HEK293 (cell line): ENCODE measurements around the gene UGT2B17.
"Not testable (repeated sequence)": the region's sequence is repeated elsewhere in the genome, so short reads cannot be mapped to it uniquely, and the experiment has no call there.

ENCODE experiments used
- CTCF ChIA-PET: fragments of 350-600 bp; formaldehyde crosslinking; extraction: SDS; loops from one replicate; lab custom pipeline; 2021; ENCODE audit warnings: antibody characterized with exemption; lab: Yijun Ruan, JAX
- POLR2A ChIA-PET: fragments of 300-600 bp; formaldehyde crosslinking; extraction: SDS; loops from one replicate; lab custom pipeline; 2020; ENCODE audit warnings: antibody characterized with exemption, inconsistent platforms; lab: Yijun Ruan, JAX
- H3K27ac ChIP-seq: fragments of 200-500 bp; sonication (Bioruptor generic); 2 replicates; pipeline ENCODE4 v1.5.1; 2014; ENCODE audit warnings: low read depth, low read length, control low read depth, inconsistent platforms; ENCODE audit errors: extremely low read depth
- H3K36me3 ChIP-seq, 2 experiments: fragments of 200-500 bp in 1 of 2; sonication (Bioruptor generic) in 1 of 2; 1 replicate in 1 of 2; 2 replicates in 1 of 2; pipeline ENCODE4 v1.5.1; 2014 to 2017; ENCODE audit warnings: inconsistent platforms in 2 of 2, low read length in 2 of 2; ENCODE audit not compliant: control insufficient read depth in 2 of 2, insufficient read depth in 1 of 2
- H3K4me1 ChIP-seq: fragments of 200-500 bp; sonication (Bioruptor generic); 2 replicates; pipeline ENCODE4 v1.5.1; 2014; ENCODE audit warnings: mild to moderate bottlenecking, low read length, inconsistent platforms; ENCODE audit not compliant: control insufficient read depth, insufficient read depth
- H3K4me3 ChIP-seq: 2 replicates; pipeline ENCODE4 v1.5.1; 2011; ENCODE audit warnings: low read depth, mild to moderate bottlenecking, control low read depth, low read length, moderate library complexity
- H3K9me3 ChIP-seq: fragments of 200-500 bp; sonication (Bioruptor generic); 2 replicates; pipeline ENCODE4 v1.5.1; 2014; ENCODE audit warnings: low read depth, low read length, inconsistent platforms; ENCODE audit not compliant: control insufficient read depth, insufficient read depth
- BCL11B ChIP-seq: fragments of 450-650 bp; formaldehyde crosslinking; IDR thresholded peaks from 2 replicates; pipeline ENCODE4 v1.5.1; 2016; ENCODE audit warnings: low read depth, missing biosample characterization, missing genetic modification characterization
- EGR2 ChIP-seq: fragments of 450-650 bp; formaldehyde crosslinking; IDR thresholded peaks from 2 replicates; pipeline ENCODE4 v1.5.1; 2016; ENCODE audit warnings: low read depth, missing biosample characterization, missing genetic modification characterization
- FEZF1 ChIP-seq: fragments of 450-650 bp; formaldehyde crosslinking; IDR thresholded peaks from 2 replicates; pipeline ENCODE4 v1.5.1; 2016; ENCODE audit warnings: missing biosample characterization, missing genetic modification characterization
- KLF7 ChIP-seq: fragments of 450-650 bp; formaldehyde crosslinking; IDR thresholded peaks from 2 replicates; pipeline ENCODE4 v1.5.1; 2016; ENCODE audit warnings: missing biosample characterization, missing genetic modification characterization, borderline replicate concordance
- KLF8 ChIP-seq: fragments of 450-650 bp; formaldehyde crosslinking; IDR thresholded peaks from 2 replicates; pipeline ENCODE4 v1.5.1; 2016; ENCODE audit warnings: missing biosample characterization, missing genetic modification characterization
- REPIN1 ChIP-seq: fragments of 450-650 bp; formaldehyde crosslinking; IDR thresholded peaks from 2 replicates; pipeline ENCODE4 v1.5.1; 2017; ENCODE audit warnings: missing biosample characterization, missing genetic modification characterization, low read depth
- SCRT1 ChIP-seq: fragments of 450-650 bp; formaldehyde crosslinking; IDR thresholded peaks from 2 replicates; pipeline ENCODE4 v1.5.1; 2016; ENCODE audit warnings: missing biosample characterization, missing genetic modification characterization, borderline replicate concordance
- TRIM28 ChIP-seq: IDR thresholded peaks from 2 replicates; pipeline ENCODE4 v1.6.1; 2011; ENCODE audit warnings: low read length, control low read depth, borderline replicate concordance
- YY2 ChIP-seq: fragments of 450-650 bp; formaldehyde crosslinking; IDR thresholded peaks from 2 replicates; pipeline ENCODE4 v1.5.1; 2016; ENCODE audit warnings: missing biosample characterization, missing genetic modification characterization
- ZNF202 ChIP-seq: fragments of 450-650 bp; formaldehyde crosslinking; IDR thresholded peaks from 2 replicates; pipeline ENCODE4 v1.5.1; 2016; ENCODE audit warnings: missing biosample characterization, missing genetic modification characterization, borderline replicate concordance
- ZNF211 ChIP-seq: fragments of 450-650 bp; formaldehyde crosslinking; IDR thresholded peaks from 2 replicates; pipeline ENCODE4 v1.5.1; 2016; ENCODE audit warnings: low read depth, missing biosample characterization, missing genetic modification characterization
- ZNF223 ChIP-seq: fragments of 450-650 bp; formaldehyde crosslinking; IDR thresholded peaks from 2 replicates; pipeline ENCODE4 v1.5.1; 2016; ENCODE audit warnings: missing biosample characterization, missing genetic modification characterization
- ZNF24 ChIP-seq: fragments of 450-650 bp; formaldehyde crosslinking; IDR thresholded peaks from 2 replicates; pipeline ENCODE4 v1.5.1; 2016; ENCODE audit warnings: missing biosample characterization, missing genetic modification characterization
- ZNF266 ChIP-seq: fragments of 450-650 bp; formaldehyde crosslinking; IDR thresholded peaks from 2 replicates; pipeline ENCODE4 v1.5.1; 2016; ENCODE audit warnings: missing biosample characterization, missing genetic modification characterization, low read depth
- ZNF274 ChIP-seq, 2 experiments: fragments of 200-500 bp in 1 of 2; fragments of 450-650 bp in 1 of 2; sonication (Bioruptor generic) in 1 of 2; formaldehyde crosslinking in 1 of 2; IDR thresholded peaks; 2 replicates each; pipeline versions ENCODE4 v1.5.1 to v1.6.1; 2014 to 2016; ENCODE audit warnings: borderline replicate concordance in 1 of 2, inconsistent platforms in 1 of 2, low read length in 1 of 2, missing biosample characterization in 1 of 2, missing genetic modification characterization in 1 of 2
- ZNF335 ChIP-seq: fragments of 450-650 bp; formaldehyde crosslinking; conservative IDR thresholded peaks from 2 replicates; pipeline ENCODE4 v1.5.1; 2016; ENCODE audit warnings: missing biosample characterization, missing genetic modification characterization
- ZNF391 ChIP-seq: fragments of 450-650 bp; formaldehyde crosslinking; IDR thresholded peaks from 2 replicates; pipeline ENCODE4 v1.5.1; 2016; ENCODE audit warnings: low read depth, missing biosample characterization, missing genetic modification characterization, borderline replicate concordance
- ZNF394 ChIP-seq: fragments of 450-650 bp; formaldehyde crosslinking; IDR thresholded peaks from 2 replicates; pipeline ENCODE4 v1.5.1; 2016; ENCODE audit warnings: missing biosample characterization, missing genetic modification characterization, mild to moderate bottlenecking, moderate library complexity, borderline replicate concordance
- ZNF48 ChIP-seq: fragments of 450-650 bp; formaldehyde crosslinking; IDR thresholded peaks from 2 replicates; pipeline ENCODE4 v1.5.1; 2016; ENCODE audit warnings: missing biosample characterization, missing genetic modification characterization
- ZNF558 ChIP-seq: fragments of 450-650 bp; formaldehyde crosslinking; IDR thresholded peaks from 2 replicates; pipeline ENCODE4 v1.5.1; 2016; ENCODE audit warnings: missing biosample characterization, missing genetic modification characterization
- ZNF561 ChIP-seq: fragments of 450-650 bp; IDR thresholded peaks from 2 replicates; pipeline ENCODE4 v1.5.1; 2018; ENCODE audit warnings: missing biosample characterization, missing genetic modification characterization, borderline replicate concordance
- ZNF571 ChIP-seq: fragments of 450-650 bp; formaldehyde crosslinking; IDR thresholded peaks from 2 replicates; pipeline ENCODE4 v1.5.0; 2017; ENCODE audit warnings: missing biosample characterization, missing genetic modification characterization
- ZNF626 ChIP-seq: fragments of 450-650 bp; sonication (Bioruptor Pico); formaldehyde crosslinking; IDR thresholded peaks from 2 replicates; pipeline ENCODE4 v1.5.1; 2018; ENCODE audit warnings: missing biosample characterization, missing genetic modification characterization, inconsistent platforms
- ZNF76 ChIP-seq: fragments of 450-650 bp; formaldehyde crosslinking; IDR thresholded peaks from 2 replicates; pipeline ENCODE4; 2016; ENCODE audit warnings: low read depth, missing biosample characterization, missing genetic modification characterization, borderline replicate concordance
- ZNF768 ChIP-seq: fragments of 450-650 bp; formaldehyde crosslinking; IDR thresholded peaks from 2 replicates; pipeline ENCODE4 v1.5.1; 2018; ENCODE audit warnings: missing biosample characterization, mild to moderate bottlenecking, missing genetic modification characterization
- ZSCAN30 ChIP-seq: fragments of 450-650 bp; IDR thresholded peaks from 2 replicates; pipeline ENCODE4 v1.5.1; 2018; ENCODE audit warnings: missing biosample characterization, mild to moderate bottlenecking, missing genetic modification characterization, moderate library complexity
- TF ChIP-seq, protein P1 (sequence below): fragments of 450-650 bp; formaldehyde crosslinking; IDR thresholded peaks from 2 replicates; pipeline ENCODE4 v1.5.1; 2016; ENCODE audit warnings: missing biosample characterization, missing genetic modification characterization
- TF ChIP-seq, protein P2 (sequence below): fragments of 450-650 bp; formaldehyde crosslinking; IDR thresholded peaks from 2 replicates; pipeline ENCODE4 v1.5.1; 2016; ENCODE audit warnings: missing biosample characterization, missing genetic modification characterization
- TF ChIP-seq, protein P3 (sequence below): fragments of 450-650 bp; formaldehyde crosslinking; IDR thresholded peaks from 2 replicates; pipeline ENCODE4 v1.5.0; 2017; ENCODE audit warnings: missing biosample characterization, missing genetic modification characterization, borderline replicate concordance

Gene UGT2B17

DNA sequence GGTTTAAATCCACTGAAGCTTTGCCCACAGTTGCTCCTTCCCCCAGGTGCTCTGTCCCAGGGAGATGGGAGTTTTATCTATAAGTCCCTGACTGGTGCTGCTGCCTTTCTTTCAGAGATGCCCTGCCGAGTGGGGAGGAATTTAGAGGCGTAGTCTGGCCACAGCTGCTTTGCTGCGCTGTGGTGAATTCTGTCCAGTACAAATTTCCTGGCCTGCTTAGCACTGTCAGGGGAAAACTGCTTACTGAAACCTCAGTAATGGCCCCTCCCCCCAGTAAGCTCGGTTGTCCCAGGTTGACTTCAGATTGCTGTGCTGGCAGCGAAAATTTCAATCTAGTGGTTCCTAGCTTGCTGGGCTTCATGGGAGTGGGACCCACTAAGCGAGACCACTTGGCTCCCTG is 40.1 kb downstream of the UGT2B17 start:
- ChIA-PET POLR2A (no interaction called here), CTCF (no interaction called here)
- no peaks in the 10 kb centered on the region for H3K9me3 ChIP-seq
- no peak overlapping the region for H3K4me3 ChIP-seq
- no peaks in the 10 kb centered on the region for H3K36me3 ChIP-seq
- H3K27ac ChIP-seq: no peak overlapping the region
- H3K4me1 ChIP-seq: no peaks in the 10 kb centered on the region
- TF ChIP-seq YY2 (no peak), ZNF391 (no peak), ZNF571 (tag by site-specific recombination) (no peak), ZNF335 (no peak), FEZF1 (tag by site-specific recombination) (no peak), ZNF626 (tag by site-specific recombination) (no peak), ZNF561 (tag by site-specific recombination) (no peak), ZNF223 (tag by site-specific recombination) (no peak), ZNF274 (IDR thresholded peaks at IDR 0.05; ENCODE audit: low read length) (no peak), ZNF274 (tag by site-specific recombination; IDR thresholded peaks at IDR 0.05; ENCODE audit: borderline replicate concordance) (no peak), ZNF24 (no peak), ZNF266 (tag by site-specific recombination) (no peak), BCL11B (tag by site-specific recombination) (no peak), TRIM28 (no peak), EGR2 (tag by site-specific recombination) (no peak), ZNF768 (tag by site-specific recombination) (no peak), REPIN1 (tag by site-specific recombination) (no peak), KLF7 (tag by site-specific recombination) (no peak), ZNF48 (tag by site-specific recombination) (no peak)
- TF ChIP-seq, protein P1, sequence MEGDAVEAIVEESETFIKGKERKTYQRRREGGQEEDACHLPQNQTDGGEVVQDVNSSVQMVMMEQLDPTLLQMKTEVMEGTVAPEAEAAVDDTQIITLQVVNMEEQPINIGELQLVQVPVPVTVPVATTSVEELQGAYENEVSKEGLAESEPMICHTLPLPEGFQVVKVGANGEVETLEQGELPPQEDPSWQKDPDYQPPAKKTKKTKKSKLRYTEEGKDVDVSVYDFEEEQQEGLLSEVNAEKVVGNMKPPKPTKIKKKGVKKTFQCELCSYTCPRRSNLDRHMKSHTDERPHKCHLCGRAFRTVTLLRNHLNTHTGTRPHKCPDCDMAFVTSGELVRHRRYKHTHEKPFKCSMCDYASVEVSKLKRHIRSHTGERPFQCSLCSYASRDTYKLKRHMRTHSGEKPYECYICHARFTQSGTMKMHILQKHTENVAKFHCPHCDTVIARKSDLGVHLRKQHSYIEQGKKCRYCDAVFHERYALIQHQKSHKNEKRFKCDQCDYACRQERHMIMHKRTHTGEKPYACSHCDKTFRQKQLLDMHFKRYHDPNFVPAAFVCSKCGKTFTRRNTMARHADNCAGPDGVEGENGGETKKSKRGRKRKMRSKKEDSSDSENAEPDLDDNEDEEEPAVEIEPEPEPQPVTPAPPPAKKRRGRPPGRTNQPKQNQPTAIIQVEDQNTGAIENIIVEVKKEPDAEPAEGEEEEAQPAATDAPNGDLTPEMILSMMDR (tag by site-specific recombination): no peak
- TF ChIP-seq, protein P2, sequence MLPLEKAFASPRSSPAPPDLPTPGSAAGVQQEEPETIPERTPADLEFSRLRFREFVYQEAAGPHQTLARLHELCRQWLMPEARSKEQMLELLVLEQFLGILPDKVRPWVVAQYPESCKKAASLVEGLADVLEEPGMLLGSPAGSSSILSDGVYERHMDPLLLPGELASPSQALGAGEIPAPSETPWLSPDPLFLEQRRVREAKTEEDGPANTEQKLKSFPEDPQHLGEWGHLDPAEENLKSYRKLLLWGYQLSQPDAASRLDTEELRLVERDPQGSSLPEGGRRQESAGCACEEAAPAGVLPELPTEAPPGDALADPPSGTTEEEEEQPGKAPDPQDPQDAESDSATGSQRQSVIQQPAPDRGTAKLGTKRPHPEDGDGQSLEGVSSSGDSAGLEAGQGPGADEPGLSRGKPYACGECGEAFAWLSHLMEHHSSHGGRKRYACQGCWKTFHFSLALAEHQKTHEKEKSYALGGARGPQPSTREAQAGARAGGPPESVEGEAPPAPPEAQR: no peak
- TF ChIP-seq, all 188 proteins: peak for 0

DNA sequence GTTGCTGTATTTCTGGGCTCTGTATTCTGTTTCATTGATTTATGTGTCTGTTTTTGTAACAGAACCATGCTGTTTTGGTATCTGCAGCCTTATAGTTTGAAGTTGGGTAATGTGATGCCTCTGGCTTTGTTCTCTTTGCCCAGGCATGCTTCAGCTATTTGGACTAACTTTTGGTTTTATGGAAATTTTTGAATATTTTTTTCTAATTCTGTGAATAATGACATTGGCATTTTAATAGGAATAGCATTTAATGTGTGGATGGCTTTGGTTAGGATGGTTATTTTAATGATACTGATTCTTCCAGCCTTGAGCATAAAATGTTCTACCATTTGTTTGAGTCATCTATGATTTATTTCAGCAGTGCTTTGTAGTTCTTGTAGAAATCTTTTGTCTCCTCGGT is 53.9 kb downstream of the UGT2B17 start:
- CTCF ChIA-PET, H3K4me3 ChIP-seq, H3K27ac ChIP-seq, H3K36me3 ChIP-seq, H3K9me3 ChIP-seq, H3K4me1 ChIP-seq, POLR2A ChIA-PET: not testable (repeated sequence)

DNA sequence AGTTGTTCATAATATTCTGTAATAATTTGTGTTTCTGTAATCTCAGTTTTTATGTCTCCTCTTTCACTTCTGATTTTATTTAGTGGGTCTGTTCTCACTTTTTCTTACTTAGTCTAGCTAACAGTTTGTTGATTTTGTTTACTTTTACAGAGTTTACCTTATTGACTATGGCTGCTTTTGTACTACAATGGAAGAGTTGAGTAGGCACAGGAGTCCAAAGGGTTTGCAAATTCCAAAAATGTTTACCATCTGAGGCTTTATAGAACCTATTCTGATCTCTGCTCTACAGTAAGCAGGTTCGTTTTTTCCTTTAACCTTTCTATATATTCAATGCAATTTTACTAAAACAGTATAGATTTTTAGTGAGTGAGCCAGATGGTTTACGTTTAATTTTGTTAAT is 55.1 kb downstream of the UGT2B17 start:
- ChIA-PET POLR2A (no interaction called here), CTCF (no interaction called here)
- Histone ChIP-seq H3K27ac (no peak overlapping the region), H3K4me3 (no peak overlapping the region), H3K9me3 (no peaks in the 10 kb centered on the region), H3K4me1 (no peaks in the 10 kb centered on the region), H3K36me3 (no peaks in the 10 kb centered on the region)
- TF ChIP-seq ZNF274 (IDR thresholded peaks at IDR 0.05; ENCODE audit: low read length) (no peak), ZNF274 (tag by site-specific recombination; IDR thresholded peaks at IDR 0.05; ENCODE audit: borderline replicate concordance) (no peak), ZNF558 (no peak), ZSCAN30 (no peak), ZNF394 (no peak), ZNF76 (tag by site-specific recombination) (no peak), YY2 (no peak), SCRT1 (tag by site-specific recombination) (no peak), ZNF768 (tag by site-specific recombination) (no peak), ZNF211 (tag by site-specific recombination) (no peak), ZNF202 (tag by site-specific recombination) (no peak), KLF8 (tag by site-specific recombination) (no peak)
- TF ChIP-seq, protein P3, sequence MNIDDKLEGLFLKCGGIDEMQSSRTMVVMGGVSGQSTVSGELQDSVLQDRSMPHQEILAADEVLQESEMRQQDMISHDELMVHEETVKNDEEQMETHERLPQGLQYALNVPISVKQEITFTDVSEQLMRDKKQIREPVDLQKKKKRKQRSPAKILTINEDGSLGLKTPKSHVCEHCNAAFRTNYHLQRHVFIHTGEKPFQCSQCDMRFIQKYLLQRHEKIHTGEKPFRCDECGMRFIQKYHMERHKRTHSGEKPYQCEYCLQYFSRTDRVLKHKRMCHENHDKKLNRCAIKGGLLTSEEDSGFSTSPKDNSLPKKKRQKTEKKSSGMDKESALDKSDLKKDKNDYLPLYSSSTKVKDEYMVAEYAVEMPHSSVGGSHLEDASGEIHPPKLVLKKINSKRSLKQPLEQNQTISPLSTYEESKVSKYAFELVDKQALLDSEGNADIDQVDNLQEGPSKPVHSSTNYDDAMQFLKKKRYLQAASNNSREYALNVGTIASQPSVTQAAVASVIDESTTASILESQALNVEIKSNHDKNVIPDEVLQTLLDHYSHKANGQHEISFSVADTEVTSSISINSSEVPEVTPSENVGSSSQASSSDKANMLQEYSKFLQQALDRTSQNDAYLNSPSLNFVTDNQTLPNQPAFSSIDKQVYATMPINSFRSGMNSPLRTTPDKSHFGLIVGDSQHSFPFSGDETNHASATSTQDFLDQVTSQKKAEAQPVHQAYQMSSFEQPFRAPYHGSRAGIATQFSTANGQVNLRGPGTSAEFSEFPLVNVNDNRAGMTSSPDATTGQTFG (tag by site-specific recombination): no peak
